ENCODE data around the gene CADM4. TPM values are rescaled to one million over a fixed set of nuclear protein-coding genes. Genes with fewer than 3 reads are reported as not detected.
"Not testable (repeated sequence)": the region's sequence is repeated elsewhere in the genome, so short reads cannot be mapped to it uniquely, and the experiment has no call there.

The CADM4 gene
- polyA plus RNA-seq, 3 donors, result 42.9 to 59.2 (median 50.2) TPM

DNA sequence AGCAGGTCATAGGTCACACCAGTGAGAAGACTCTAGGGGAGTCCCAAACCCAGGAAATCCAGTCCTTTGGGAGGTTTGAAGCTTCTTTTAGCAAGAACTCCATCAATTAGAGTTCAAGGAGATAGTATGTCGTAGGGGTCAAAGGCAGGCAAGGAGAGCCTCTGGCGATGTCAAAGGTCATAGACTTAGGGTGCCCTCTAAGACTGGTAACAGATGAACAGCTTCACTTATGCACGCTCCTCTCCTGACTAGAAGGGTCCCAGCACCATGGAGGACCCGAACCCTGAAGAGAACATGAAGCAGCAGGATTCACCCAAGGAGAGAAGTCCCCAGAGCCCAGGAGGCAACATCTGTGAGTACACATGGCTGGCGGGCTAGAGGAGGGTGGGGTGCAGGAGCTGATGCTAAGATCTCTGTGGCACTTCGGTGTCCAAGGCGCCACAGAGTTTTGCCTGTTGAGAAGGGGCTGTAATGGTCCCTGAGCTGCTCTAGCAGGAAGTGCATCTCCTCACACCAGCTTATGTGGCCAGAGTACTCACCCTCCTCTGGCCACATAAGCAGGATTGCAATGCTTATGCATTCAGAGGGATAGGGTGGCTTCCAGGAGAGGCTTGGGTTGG, 42.7 kb downstream of the CADM4 start:
- no peak for DNase-seq (ENCODE audit: extremely low read depth in 1 of 11, low read depth in 9 of 11, low spot score in 4 of 11)

- peak; percentile 99 to 100 (median 100) for DNase-seq (ENCODE audit: extremely low read depth in 1 of 11, low read depth in 9 of 11, low spot score in 4 of 11)
Measured at GRCh38 chr19:43595999-43596841, 43.4 kb downstream of the CADM4 start, which contains the start of the genes IRGQ and ZNF576. Gene IRGQ (minus strand): TSS chr19:43596134. CDS start chr19:43595338, 796 bp downstream. Gene ZNF576 (plus strand): TSS chr19:43596595. CDS start chr19:43597109, 514 bp downstream.

DNA sequence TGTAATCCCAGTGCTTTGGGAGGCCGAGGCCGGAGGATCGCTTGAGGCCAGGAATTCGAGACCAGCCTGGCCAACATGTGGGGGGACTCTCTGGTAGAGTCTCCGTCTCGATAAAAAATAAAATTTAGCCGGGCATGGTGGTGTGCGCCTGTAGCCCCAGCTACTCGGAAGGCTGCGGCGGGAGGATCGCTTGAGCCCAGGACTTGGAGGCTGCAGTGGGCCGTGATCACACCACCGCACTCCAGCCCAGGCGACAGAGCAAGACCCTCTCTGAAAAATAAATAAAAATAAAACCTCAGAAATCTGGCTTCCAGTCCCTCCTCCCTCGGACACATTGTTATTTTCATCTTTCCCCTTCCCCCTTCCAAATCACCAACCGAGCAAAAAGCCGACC, 44.0 kb downstream of the CADM4 start:
- DNase-seq (ENCODE audit: extremely low read depth in 1 of 11, low read depth in 9 of 11, low spot score in 4 of 11), result no peak

DNA sequence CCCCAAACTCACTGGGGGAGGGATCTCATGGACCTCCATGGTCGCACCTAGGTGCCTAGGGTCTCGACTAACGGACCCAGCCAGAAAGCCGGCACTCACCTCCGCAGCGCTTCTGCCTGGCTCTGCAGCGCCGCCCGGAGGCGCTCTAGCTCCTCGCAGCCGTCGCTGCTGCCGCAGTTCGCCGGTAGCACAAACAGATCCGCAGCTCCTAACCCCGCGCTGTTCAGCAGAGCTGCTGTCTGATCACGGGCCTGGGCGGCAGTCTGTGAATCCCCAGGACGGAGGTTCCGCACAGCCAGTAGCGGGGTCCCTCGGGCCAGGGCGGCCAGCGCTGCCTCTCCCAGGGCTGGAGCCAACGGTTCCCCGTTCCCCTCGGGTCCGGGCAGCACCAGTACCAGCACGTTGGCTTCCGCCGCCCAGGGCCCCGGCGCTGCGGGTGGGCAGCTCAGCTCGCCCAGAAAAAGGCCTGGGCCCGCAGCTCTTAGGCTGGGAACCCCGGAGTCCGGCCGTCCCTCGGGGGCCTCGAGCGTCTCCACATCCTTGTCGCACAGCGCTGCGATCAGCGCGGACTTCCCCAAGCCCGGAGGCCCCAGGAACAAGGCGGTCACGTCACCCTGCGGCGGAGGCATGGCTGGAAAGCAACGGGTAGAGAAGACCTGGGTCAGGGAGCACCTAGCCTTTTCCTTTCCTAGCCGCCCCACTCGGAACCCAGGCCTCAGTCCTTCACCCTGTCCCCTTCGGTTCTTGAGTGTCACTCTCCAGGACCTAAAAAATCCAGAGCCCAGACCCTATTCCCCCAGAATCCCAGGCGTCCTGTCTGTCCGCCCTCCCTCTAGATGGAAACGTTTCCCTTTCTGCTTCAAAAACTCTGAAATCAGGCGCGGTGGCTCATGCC, 44.7 kb downstream of the CADM4 start:
- DNase-seq (ENCODE audit: extremely low read depth in 1 of 11, low read depth in 9 of 11, low spot score in 4 of 11), result peak in 3 of 11 donors; percentile 39 to 62 (median 46)

- no peak for DNase-seq (ENCODE audit: extremely low read depth in 1 of 11, low read depth in 9 of 11, low spot score in 4 of 11)
Measured at GRCh38 chr19:43594081-43594697, 45.5 kb downstream of the CADM4 start.

DNA sequence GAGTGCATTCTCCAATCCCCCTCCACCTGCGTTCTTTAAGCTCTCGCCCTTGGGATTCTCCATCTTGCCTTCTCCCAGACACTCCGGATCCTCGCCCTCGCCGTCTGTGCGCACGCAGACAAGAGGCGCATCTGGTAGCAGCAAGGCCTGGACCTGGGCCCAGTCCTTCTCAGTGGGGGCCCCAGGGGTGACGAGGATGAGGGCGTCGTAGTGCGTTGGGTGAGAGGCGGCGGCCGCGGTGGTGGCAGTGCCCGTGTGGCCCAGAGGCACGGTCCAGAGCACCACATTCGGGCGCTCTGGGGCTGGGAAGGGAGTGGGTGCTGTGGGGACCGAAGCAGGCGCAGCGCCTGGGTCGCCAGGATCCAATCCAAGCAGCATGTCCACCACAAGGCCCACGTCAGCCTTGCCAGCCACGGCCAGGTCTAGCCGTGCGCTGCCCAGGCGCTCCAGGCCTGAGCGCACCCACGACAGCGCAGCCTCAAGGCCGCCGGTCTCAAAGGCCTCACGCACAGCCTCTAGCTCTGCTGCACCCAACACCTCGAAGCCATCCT, 46.8 kb downstream of the CADM4 start:
- DNase-seq (ENCODE audit: extremely low read depth in 1 of 11, low read depth in 9 of 11, low spot score in 4 of 11), result no peak

DNA sequence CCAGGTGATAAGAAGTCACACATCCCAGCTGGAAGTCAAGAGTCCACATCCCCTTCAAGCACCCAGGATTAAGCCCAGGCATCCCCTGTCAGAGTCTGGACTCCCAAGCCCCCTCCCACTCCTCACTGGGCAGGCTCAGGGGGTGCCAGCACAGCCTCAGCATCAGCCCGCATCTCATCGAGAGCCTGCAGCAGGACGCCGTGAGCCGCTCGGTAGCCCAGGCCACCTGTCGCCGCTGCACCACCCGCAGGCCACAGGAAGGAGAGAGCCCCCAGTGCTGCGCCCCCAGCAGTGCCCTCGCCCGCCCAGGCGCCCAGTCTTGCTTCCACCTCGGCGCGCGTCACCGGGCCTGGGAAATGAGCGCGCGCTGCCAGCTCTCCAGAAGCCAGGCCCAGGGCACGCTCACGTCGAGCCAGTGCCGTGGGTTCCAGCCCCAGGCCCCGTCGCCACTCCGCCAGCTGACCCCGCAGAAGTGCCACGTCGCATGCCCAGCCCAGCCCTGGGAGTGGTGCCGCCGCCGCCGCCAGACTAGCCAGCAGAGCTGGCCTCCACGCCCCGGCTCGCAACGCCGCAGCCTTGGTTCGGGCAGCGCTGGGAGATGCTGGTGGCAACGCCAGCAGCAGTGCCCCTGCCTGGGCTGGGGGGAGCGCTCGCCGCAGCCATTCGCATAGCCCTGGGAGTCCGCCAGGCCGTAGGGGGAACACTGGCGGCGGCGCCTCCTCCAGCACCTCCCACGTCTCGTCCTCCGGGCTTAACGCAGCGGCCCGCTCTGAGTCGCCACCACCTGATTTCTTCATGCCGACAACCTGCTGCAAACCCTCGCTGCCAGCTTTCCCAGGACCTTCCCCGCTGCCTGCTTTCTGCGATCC, 47.5 kb downstream of the CADM4 start:
- no peak for DNase-seq (ENCODE audit: extremely low read depth in 1 of 11, low read depth in 9 of 11, low spot score in 4 of 11)

DNA sequence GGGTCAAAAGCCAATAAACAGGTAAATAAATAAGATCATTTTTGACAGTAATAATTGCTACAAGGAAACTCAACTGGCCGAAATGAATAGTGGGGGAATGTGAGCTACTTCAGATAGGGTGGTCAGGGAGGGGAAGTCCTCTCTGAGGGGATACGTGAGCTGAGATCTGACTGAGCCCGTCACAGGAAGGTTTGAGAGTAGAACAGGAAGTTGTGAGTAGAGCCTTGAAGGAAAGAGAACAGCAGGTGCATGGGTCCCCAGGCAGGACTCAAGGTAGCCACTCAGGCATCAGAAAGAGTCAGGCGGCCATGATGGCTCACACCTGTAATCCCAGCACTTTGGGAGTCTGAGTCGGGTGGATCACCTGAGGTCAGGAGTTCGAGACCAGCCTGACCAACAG, 50.0 kb downstream of the CADM4 start:
- DNase-seq (ENCODE audit: extremely low read depth in 1 of 11, low read depth in 9 of 11, low spot score in 4 of 11), result no peak

GRCh38 chr19:43589277-43589676, 50.4 kb downstream of the CADM4 start:
- DNase-seq (ENCODE audit: extremely low read depth in 1 of 11, low read depth in 9 of 11, low spot score in 4 of 11), result no peak

DNA sequence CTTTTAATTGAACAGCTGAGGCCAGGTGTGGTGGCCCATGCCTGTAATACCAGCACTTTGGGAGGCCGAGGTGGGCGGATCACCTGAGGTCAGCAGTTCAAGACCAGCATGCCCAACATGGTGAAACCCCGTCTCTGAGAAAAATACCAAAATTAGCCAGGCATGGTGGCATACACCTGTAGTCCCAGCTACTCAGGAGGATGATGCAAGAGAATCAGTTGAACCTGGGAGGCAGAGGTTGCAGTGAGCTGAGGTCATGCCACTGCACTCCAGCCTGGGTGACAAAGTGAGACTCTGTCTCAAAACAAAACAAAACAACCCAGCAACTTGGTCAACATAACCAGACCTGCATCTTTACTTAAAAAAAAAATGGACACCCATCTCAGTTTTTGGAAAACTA, 52.6 kb downstream of the CADM4 start:
- DNase-seq (ENCODE audit: extremely low read depth in 1 of 11, low read depth in 9 of 11, low spot score in 4 of 11), result not testable (repeated sequence)

- no peak for DNase-seq (ENCODE audit: extremely low read depth in 1 of 11, low read depth in 9 of 11, low spot score in 4 of 11)
Measured at GRCh38 chr19:43586346-43586745, 53.3 kb downstream of the CADM4 start.

DNA sequence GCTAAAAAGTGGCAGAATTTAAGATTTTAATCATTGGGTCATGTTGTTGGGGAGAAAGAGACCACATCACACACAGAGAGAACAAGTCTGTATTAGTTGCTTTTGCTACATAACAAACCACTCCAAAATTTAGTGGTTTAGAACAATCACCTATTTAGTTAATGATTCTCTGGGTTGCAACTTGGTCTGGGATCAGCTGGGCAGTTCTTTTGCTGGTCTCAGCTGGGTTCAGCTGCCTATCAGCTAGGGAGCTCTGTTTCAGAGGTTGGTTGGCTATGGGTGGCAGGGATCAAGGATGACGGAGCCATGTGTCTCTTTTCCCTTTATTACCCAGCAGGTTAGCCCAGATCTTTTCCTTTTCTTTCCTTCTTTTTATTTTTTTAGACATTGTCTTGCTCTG, 55.2 kb downstream of the CADM4 start:
- no peak for DNase-seq (ENCODE audit: extremely low read depth in 1 of 11, low read depth in 9 of 11, low spot score in 4 of 11)

- no peak for DNase-seq (ENCODE audit: extremely low read depth in 1 of 11, low read depth in 9 of 11, low spot score in 4 of 11)
Measured at GRCh38 chr19:43582495-43582894, 57.2 kb downstream of the CADM4 start.

DNA sequence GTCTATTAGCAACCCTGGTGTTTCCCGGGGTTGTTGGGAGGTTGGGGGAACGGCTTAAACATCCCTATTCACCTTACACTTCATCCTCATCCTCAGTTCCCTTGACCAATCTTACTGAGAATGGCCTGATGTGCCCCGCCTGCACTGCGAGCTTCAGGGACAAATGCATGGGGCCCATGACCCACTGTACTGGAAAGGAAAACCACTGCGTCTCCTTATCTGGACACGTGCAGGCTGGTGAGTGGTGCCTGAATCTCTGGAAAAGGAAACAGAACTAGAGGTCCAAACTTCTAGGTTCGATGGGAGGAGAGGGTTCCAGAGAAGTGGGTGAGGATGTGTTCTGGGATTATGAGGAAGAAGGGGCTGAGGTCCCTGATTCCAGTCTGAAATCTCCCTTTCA, 58.2 kb downstream of the CADM4 start:
- no peak for DNase-seq (ENCODE audit: extremely low read depth in 1 of 11, low read depth in 9 of 11, low spot score in 4 of 11)

DNA sequence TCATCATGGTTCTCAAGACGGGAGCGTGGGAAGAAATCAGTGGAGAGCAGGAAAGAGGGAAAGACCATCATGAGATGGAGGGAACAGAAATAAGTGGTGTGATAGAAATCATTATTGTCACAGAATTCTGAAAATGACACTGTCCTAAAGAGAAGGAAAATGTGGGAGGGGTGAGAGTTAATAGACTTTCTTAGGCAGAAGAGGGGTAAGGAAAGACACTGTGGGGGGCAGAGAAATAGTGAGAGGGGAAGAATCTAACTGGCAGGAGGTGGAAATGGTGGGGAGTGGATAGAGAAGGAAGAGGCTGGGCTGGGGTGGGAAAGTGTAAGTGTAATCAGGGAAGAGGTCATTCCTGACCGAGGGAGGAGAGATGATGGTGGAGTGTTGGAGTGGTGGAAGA, 60.9 kb downstream of the CADM4 start:
- DNase-seq (ENCODE audit: extremely low read depth in 1 of 11, low read depth in 9 of 11, low spot score in 4 of 11), result no peak

- no peak for DNase-seq (ENCODE audit: extremely low read depth in 1 of 11, low read depth in 9 of 11, low spot score in 4 of 11)
Measured at GRCh38 chr19:43575955-43576878, 63.4 kb downstream of the CADM4 start.
